ENCODE data around the gene HECW1.

GRCh38 chr7:43377196-43377960, 264.9 kb downstream of the HECW1 start:
- TF ChIP-seq POLR2A (IDR thresholded peaks at IDR 0.05) = no peak
- no peak for TF ChIP-seq CTCF (IDR thresholded peaks at IDR 0.05)
